LNCaP clone FGC (cell line): ENCODE measurements around the gene NF2.
A peak's percentile ranks its signal among the peaks of the same experiment; 100 is the strongest.

Experiments used
- DNase-seq: peaks from one replicate; pipeline ENCODE4 v3.0.0-alpha.2; 2011; ENCODE audit warnings: low read depth
- H3K4me3 ChIP-seq: 2 replicates; pipeline ENCODE4 v1.5.1; 2011; ENCODE audit warnings: mild to moderate bottlenecking, low read depth, low read length, control low read depth
- TF ChIP-seq, protein P1 (sequence below): IDR thresholded peaks from 2 replicates; pipeline ENCODE4 v1.5.1; 2012; ENCODE audit warnings: mild to moderate bottlenecking; ENCODE audit not compliant: control insufficient read depth, insufficient read depth; ENCODE audit errors: extremely low read depth

The NF2 gene

DNA sequence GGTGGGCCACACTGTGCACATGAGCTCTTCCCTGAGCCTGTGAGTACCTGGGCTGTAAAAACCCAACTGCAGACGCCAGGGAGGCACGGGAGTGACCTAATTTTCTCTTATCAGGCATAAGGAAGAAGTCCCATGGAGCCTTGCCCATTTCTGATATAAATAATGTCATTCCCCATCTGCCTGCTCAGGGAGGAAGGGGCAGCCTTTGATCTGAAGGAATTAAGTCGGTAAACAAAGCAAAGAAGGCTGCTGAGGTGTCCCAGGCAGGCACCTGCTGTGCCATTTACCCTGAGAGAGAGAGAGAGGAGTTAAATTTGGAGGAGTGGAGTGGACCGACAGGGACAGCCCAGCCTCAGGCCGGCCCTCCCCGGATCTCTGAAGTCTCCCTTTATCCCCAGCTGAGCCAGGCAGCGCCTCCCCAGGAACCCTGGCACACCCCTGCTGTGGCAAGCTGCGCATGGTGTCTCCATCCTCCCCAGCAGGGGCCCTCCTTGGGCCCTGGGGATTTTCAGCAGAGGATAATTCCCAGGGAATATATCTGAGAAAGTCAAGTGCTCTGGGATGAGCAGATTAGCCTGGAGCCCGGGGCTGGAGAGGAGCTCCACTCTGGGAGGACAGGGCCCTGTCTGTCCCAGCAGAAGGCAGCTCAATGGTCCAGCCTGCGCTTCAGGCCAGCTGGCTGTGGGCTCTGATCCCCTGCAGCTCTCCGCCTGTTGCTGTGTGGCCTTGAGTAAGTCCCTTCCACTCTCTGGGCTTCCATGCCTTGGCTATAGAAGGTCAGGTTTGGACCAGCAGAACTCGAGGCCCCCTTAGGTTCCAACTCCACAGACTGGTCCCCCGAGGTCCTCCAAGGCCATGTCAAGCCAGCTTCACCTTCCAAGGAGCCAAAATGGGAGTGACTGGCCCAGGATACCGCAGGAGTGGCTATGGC is 98.8 kb downstream of the NF2 start:
- no peak overlapping the region for H3K4me3 ChIP-seq
- peak; percentile 63 for DNase-seq
- TF ChIP-seq, protein P1, sequence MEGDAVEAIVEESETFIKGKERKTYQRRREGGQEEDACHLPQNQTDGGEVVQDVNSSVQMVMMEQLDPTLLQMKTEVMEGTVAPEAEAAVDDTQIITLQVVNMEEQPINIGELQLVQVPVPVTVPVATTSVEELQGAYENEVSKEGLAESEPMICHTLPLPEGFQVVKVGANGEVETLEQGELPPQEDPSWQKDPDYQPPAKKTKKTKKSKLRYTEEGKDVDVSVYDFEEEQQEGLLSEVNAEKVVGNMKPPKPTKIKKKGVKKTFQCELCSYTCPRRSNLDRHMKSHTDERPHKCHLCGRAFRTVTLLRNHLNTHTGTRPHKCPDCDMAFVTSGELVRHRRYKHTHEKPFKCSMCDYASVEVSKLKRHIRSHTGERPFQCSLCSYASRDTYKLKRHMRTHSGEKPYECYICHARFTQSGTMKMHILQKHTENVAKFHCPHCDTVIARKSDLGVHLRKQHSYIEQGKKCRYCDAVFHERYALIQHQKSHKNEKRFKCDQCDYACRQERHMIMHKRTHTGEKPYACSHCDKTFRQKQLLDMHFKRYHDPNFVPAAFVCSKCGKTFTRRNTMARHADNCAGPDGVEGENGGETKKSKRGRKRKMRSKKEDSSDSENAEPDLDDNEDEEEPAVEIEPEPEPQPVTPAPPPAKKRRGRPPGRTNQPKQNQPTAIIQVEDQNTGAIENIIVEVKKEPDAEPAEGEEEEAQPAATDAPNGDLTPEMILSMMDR, result peak; percentile 18; the same call in 1 of the 2 replicates

DNA sequence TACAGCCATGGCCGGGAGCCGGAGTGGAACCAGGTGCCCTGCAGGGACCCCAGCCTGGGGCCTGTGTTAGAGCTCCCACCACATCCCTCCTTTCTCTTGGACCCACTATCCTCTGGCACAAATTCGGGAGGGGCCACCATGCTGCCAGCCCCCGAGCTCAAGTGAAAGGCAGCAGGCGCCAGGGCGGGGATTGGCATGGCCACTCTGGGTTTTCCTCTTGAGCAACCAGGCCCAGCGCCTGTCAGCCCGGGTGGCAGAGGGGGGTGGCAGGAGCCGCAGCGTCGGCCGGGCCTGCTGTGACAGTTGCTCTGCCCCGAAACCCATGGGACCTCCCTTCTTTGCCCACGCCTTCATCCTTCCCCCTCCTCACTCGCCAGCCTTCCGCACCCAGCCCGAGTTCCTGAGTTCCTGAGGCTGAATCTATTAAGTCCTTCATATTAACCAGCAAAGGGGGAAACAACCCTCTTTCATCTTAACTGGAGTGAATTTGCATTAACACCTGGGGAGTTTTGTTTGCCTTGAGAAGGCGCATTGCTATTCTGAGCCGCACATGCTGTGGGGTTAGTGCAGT is 99.6 kb downstream of the NF2 start:
- TF ChIP-seq, protein P1, result no peak
- H3K4me3 ChIP-seq, result no peak overlapping the region
- DNase-seq, result no peak

DNA sequence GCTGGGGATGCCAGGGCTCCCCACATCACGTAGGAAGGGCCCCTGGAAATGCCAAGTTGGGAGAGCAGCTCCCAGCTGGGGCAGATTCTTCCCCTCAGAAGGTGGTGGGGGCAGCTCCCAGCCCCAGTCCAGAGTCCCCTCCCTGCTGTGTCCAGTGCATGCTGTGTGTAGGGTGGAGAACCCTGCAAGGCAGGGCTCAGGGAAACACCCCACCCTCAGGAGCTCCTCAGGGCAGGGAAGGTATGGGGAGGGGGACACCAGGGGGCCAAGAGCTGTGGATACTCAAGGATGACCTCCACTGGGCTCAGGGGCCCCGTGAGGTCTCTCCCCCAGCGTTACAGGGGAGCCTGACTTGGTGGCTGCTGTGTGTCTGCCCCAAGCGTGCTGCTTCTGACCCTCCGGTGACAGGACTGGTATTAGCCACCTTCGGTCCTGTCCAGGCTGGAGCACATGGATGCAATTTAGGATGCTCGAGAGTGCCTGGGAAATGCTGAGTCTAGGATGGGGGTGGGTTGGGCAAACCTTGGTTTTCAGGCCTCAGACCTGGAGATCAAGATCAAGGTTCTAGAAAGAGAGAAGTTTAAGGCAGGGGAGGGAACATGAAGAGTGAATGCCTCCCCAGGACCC is 100.2 kb downstream of the NF2 start:
- no peak overlapping the region for H3K4me3 ChIP-seq
- no peak for DNase-seq
- TF ChIP-seq, protein P1, result no peak

DNA sequence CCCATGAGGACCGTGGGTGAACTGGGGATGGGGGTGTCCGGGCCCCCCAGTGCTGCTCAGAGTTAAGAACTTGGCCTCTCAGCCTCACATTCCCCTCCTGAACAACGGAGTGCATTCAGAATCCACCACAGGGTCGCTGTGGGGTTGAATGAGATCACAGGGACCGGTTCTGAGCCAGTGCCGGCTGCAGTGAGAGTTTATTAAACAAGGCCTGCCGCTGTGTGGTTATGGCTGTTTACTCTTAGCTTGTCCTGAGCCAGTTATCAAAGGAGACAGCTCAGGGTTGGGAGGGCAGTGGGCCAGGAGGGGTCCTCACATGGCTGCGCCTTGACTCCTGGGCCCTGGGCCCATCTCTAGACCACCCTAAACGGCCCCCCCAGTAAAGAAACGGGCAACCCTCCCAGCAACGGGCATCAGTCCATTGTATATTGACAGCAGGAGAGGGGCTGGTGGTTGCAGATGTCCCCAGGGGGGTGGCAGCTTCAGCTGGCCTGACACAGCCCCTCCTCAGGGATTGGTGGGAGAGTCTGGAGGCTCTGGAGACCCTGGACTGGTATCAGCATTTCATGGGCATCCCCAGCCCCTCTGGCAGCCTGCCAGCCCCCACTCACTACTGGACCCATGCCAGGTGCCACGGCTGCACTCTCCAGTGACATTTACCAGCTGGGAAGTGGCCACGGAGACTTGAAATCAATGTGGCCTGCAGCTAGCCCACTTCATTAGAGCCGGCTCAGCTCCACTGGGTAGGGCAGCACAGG is 101.3 kb downstream of the NF2 start:
- TF ChIP-seq, protein P1, result no peak
- DNase-seq, result no peak
- no peak overlapping the region for H3K4me3 ChIP-seq

DNA sequence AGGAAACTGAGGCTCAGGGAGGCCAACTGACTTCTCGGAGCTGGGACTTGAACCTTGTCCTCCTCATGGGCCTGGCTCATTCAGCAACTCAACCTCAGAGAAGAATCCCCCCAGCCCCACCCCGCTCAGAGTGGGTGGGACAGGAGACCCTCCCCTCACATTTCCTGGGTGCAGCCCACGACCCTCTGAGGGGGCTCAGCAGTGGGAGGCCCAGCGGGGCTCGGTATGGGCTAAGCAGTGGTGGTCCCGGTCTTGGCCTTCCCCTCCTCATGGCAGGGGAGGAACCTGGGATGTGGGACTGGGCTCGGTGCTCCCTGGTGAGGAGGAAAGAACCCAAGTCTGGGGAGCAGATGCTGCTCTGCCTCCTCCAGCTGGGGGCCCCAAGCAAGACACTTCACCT is 102.2 kb downstream of the NF2 start:
- no peak overlapping the region for H3K4me3 ChIP-seq

DNA sequence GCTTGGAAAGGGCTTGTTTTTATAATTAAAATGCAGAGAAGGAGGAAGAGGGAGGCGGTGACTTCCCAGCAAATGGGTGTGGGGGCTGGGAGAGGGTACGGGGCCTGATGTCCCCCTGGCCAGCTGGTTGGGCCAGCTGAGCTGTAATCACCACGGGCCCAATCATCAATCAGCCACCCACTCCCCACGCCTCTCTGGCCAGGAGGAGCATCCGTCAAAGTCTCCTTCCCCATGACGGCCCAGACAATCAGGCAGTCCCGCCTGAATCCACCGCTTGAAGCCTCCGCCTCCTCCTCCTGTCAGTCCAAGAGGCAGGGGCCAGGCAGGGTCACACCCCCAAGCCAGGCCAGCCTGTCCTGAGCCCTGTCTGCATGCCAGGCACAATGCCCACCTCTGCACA is 103.1 kb downstream of the NF2 start:
- TF ChIP-seq, protein P1, result no peak
- H3K4me3 ChIP-seq, result no peak overlapping the region
- no peak for DNase-seq

More for the DNA sequence above, 102.2 kb downstream of the NF2 start:
- DNase-seq, result no peak
- TF ChIP-seq, protein P1, result no peak
